HG03521 (cell line): ENCODE results near the gene PPHLN1.
A peak's percentile ranks its signal among the peaks of the same experiment; 100 is the strongest.

Experiments
- ATAC-seq: cut with Tn5 transposase; IDR thresholded peaks from one replicate; pipeline ENCODE4 v1.9.1; 2021; ENCODE audit warnings: mild to moderate bottlenecking, moderate library complexity; ENCODE audit not compliant: unreplicated experiment

PPHLN1 gene

GRCh38 chr12:42325653-42326474, at the start of gene PPHLN1, which contains the start of gene ZCRB1:
PPHLN1 (plus strand) TSS chr12:42326167; CDS start chr12:42335903, 9,736 bp downstream.
ZCRB1 (minus strand) TSS chr12:42326094; CDS start chr12:42324102, 1,992 bp downstream.
- ATAC-seq, result peak; percentile 92

DNA sequence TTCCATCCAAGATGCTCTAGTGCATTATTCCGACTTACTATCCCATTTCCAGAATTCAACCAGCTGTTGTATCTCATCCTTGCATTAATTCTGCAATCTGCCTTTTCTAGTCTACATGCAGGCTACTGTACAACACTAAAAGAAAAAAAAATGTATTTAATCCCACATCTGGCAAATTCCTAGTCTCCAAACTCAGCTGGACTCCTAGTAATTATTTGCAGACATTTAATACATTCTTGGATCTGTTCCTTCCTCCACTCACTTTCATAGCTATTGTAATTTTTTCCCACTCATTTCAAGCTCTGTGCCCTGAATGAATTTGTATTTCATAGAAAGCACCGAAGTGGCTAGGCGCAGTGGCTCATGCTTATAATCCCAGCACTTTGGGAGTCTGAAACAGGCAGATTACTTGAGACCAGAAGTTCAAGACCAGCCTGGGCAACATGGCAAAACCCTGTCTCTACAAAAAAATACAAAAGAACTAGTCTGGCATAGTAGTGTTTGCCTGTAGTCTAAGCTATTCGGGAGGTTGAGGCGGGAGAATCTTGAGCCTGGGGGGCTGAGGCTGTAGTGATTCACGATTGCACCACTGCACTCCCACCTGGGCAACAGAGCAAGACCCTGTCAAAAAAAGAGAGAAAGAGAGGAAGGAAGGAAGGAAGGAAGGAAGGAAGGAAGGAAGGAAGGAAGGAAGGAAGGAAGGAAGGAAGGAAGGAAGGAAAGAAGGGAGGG, 48.4 kb upstream of the PPHLN1 start:
- no peak for ATAC-seq

GRCh38 chr12:42278128-42278510, 47.8 kb upstream of the PPHLN1 start:
- ATAC-seq, result no peak

DNA sequence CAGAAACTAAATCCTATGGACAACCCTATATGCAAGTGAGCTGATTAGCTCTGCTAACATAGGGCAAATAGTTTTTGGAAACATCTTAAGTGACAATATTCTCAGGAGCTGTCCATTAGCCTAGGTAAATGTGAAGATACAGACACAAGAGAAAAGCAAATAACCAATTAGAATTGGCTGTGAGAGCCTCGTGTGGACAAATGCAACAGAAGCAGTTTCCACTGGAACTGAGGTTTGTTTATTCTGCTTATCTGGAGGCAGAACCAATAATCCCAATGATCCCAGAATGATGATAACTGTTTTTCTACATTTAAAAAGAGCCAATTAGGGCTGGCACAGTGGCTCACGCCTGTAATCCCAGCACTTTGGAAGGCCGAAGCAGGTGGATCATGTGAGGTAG, 44.7 kb upstream of the PPHLN1 start:
- ATAC-seq, result no peak

DNA sequence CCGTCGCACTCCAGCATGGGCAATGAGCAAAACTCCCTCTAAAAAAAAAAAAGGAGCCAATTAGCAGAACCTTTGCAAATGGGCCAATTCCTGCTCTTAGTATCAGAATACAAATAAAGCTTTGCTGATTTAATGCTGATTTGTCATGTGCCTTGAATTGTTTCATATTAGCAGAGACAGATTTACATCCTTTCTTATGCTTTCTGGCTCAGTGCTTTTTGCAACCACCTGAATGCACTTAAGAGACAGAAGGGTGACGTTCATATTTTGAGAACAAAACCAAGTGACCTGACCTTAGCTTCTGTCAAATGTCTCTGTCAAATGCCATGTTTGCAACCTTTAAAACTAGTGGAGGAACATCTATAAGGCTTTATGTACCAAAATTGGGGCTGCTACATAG, 44.1 kb upstream of the PPHLN1 start:
- ATAC-seq, result no peak

GRCh38 chr12:42282294-42282693, 43.7 kb upstream of the PPHLN1 start:
- ATAC-seq, result no peak

DNA sequence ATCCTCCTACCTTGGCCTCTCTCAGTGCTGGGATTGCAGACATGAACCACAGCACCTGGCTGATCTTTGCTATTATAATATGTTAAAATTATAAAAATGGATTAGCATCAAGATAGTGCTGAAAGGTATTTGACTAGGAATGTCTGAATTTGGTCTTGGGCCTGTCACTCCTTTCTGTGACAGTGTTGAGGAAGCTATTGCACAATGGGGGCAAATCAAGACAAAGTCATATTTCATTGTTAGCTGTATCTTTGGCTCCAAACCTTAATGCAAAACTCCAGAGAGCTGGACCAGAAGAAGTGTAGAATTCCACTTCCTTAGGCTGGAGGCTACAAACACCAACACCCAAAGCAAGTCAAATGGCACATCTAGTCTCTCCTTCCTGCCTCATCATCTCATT, 42.2 kb upstream of the PPHLN1 start:
- ATAC-seq, result no peak

GRCh38 chr12:42284157-42284556, 41.8 kb upstream of the PPHLN1 start:
- no peak for ATAC-seq

DNA sequence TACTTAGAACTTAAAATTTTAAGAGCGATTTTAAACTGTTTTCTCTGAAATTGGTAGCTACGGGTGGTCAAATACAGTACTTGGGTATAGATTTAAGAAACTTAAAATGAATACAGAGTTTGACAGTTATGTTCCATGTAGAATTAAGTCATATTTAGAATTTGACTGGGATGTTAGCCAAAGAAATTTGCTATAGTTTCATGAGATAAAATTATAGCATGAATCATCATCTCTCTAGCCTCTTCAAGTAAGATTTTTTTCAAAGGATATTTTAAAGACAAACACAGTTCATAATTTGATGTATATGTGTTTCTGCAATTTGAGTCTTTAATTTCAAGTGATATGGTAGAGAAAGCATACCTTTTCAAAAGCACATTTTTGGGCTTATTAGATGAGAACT, 41.1 kb upstream of the PPHLN1 start:
- ATAC-seq, result no peak

DNA sequence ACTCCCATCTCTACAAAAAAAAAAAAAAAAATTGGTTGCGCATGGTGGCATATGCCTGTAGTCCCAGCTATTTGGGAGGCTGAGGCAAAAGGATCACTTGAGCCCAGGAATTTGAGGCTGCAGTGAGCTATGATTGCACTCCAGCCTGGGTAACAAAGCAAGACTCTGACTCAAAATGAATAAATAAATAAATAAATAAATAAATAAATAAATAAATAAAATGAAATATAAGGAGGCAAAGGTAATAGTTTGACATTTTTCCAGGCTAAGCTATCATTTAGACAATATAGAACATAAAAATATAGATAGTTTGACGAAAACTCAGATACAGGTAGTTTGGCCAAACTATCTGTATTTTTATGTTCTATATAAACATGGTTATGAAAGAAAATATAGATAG, 40.5 kb upstream of the PPHLN1 start:
- no peak for ATAC-seq

- ATAC-seq, result no peak
Observed at GRCh38 chr12:42286741-42287140, 39.2 kb upstream of the PPHLN1 start.

- no peak for ATAC-seq
Observed at GRCh38 chr12:42288544-42288943, 37.4 kb upstream of the PPHLN1 start.

- no peak for ATAC-seq
Observed at GRCh38 chr12:42291680-42292079, 34.3 kb upstream of the PPHLN1 start.

GRCh38 chr12:42296503-42297109, 29.4 kb upstream of the PPHLN1 start:
- ATAC-seq, result no peak

GRCh38 chr12:42298887-42299286, 27.1 kb upstream of the PPHLN1 start:
- ATAC-seq, result no peak

GRCh38 chr12:42299392-42300308, 26.3 kb upstream of the PPHLN1 start:
- ATAC-seq, result peak; percentile 79

- no peak for ATAC-seq
Observed at GRCh38 chr12:42306297-42306696, 19.7 kb upstream of the PPHLN1 start.

- ATAC-seq, result no peak
Observed at GRCh38 chr12:42308390-42308789, 17.6 kb upstream of the PPHLN1 start.

DNA sequence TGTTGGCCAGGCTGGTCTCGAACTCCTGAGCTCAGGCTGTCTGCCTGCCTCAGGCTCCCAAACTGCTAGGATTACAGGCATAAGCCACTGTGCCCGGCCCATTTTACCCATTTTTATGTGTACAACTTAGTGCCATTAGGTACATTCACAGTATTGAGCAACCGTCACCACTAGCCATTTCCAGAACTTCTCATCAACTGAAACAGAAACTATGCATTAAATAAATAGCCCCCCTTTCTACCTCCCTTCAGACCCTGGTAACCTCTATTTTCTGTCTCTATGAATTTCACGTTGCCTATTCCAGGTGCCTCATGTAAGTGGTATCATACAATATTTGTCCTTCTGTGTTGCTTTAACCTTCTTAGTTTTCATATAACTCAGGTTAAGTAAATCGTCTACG, 16.0 kb upstream of the PPHLN1 start:
- no peak for ATAC-seq

DNA sequence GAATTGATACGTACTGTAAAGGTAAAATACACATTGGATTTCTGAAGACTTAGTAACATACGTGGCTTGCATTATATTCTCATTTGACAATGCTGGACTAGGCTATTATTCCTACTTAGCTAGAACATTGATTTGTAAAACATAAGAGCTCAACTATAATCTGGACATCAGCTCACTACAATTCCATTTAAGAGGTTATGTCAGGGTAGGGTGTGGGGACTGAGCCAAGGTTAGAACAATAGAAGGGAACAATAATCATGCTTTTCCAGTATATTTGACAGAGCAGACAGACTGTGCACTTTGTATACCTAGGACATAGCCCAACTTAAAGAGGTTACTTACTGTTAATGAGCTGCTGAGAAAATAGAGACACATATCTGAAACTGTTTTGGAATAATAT, 10.9 kb upstream of the PPHLN1 start:
- ATAC-seq, result no peak

- no peak for ATAC-seq
Observed at GRCh38 chr12:42320796-42321195, 5.2 kb upstream of the PPHLN1 start.
